WERI-Rb-1 (cell line): ENCODE results near the gene C7orf25.
A peak's percentile ranks its signal among the peaks of the same experiment; 100 is the strongest.
"Not testable (repeated sequence)": the region's sequence is repeated elsewhere in the genome, so short reads cannot be mapped to it uniquely, and the experiment has no call there.

Experiments used
- DNase-seq: peaks from one replicate; pipeline ENCODE4 v3.0.0-alpha.2; 2020
- H3K27ac ChIP-seq: fragments of 250-450 bp; sonication (Bioruptor Pico); 2 replicates; pipeline ENCODE4 v1.5.1; 2020; ENCODE audit warnings: mild to moderate bottlenecking, moderate library complexity
- H3K27me3 ChIP-seq: fragments of 250-450 bp; sonication (Bioruptor Pico); 2 replicates; pipeline ENCODE4 v1.5.1; 2021; ENCODE audit warnings: mild to moderate bottlenecking, low read depth, moderate library complexity; ENCODE audit not compliant: insufficient read depth, severe bottlenecking
- H3K36me3 ChIP-seq: fragments of 250-450 bp; sonication (Bioruptor Pico); 2 replicates; pipeline ENCODE4 v1.5.1; 2020; ENCODE audit warnings: mild to moderate bottlenecking, moderate library complexity
- H3K4me3 ChIP-seq: 2 replicates; pipeline ENCODE4 v1.5.1; 2011; ENCODE audit warnings: low read depth, mild to moderate bottlenecking, control low read depth, low read length
- H3K9me3 ChIP-seq: fragments of 250-450 bp; sonication (Bioruptor Pico); 2 replicates; pipeline ENCODE4 v1.5.1; 2021; ENCODE audit warnings: mild to moderate bottlenecking, moderate library complexity; ENCODE audit not compliant: severe bottlenecking
- CTCF ChIP-seq: IDR thresholded peaks from 2 replicates; pipeline ENCODE4 v1.5.1; 2011; ENCODE audit warnings: low read depth, mild to moderate bottlenecking, control low read depth, inconsistent platforms, low read length

The C7orf25 gene

GRCh38 chr7:42902331-42902730 lies 9.5 kb downstream of the C7orf25 start:
- no peaks in the 10 kb centered on the region for H3K27me3 ChIP-seq
- no peak overlapping the region for H3K27ac ChIP-seq
- H3K4me3 ChIP-seq, result no peak overlapping the region
- H3K36me3 ChIP-seq, result no peaks in the 10 kb centered on the region
- TF ChIP-seq CTCF, result no peak
- DNase-seq, result no peak
- no peaks in the 10 kb centered on the region for H3K9me3 ChIP-seq

GRCh38 chr7:42900842-42901241 lies 11.0 kb downstream of the C7orf25 start:
- DNase-seq, result no peak
- Histone ChIP-seq H3K27me3 (no peaks in the 10 kb centered on the region), H3K9me3 (no peaks in the 10 kb centered on the region), H3K27ac (no peak overlapping the region), H3K36me3 (no peaks in the 10 kb centered on the region), H3K4me3 (no peak overlapping the region)
- no peak for TF ChIP-seq CTCF

GRCh38 chr7:42893346-42894240 lies 18.3 kb downstream of the C7orf25 start:
- Histone ChIP-seq H3K9me3 (no peaks in the 10 kb centered on the region), H3K36me3 (no peaks in the 10 kb centered on the region), H3K27ac (no peak overlapping the region), H3K4me3 (no peak overlapping the region), H3K27me3 (no peaks in the 10 kb centered on the region)
- no peak for TF ChIP-seq CTCF
- peak; percentile 26 for DNase-seq

GRCh38 chr7:42886893-42887505 lies 24.9 kb downstream of the C7orf25 start:
- no peak overlapping the region for H3K27ac ChIP-seq
- no peak for TF ChIP-seq CTCF
- H3K9me3 ChIP-seq, result no peaks in the 10 kb centered on the region
- no peak overlapping the region for H3K4me3 ChIP-seq
- no peak for DNase-seq
- no peaks in the 10 kb centered on the region for H3K36me3 ChIP-seq
- no peaks in the 10 kb centered on the region for H3K27me3 ChIP-seq

GRCh38 chr7:42886129-42886528 lies 25.7 kb downstream of the C7orf25 start:
- TF ChIP-seq CTCF, result no peak
- DNase-seq, result no peak
- no peaks in the 10 kb centered on the region for H3K27me3 ChIP-seq

GRCh38 chr7:42885183-42885582 lies 26.7 kb downstream of the C7orf25 start:
- H3K27ac ChIP-seq, H3K27me3 ChIP-seq, DNase-seq, H3K4me3 ChIP-seq, H3K9me3 ChIP-seq, H3K36me3 ChIP-seq: not testable (repeated sequence)

More at GRCh38 chr7:42886129-42886528, 25.7 kb downstream of the C7orf25 start:
- Histone ChIP-seq H3K9me3 (no peaks in the 10 kb centered on the region), H3K36me3 (no peaks in the 10 kb centered on the region), H3K4me3 (no peak overlapping the region), H3K27ac (no peak overlapping the region)
